Smooth muscle cell of the brain vasculature (primary cell): ENCODE measurements around the gene TMUB2.

Experiments used
- DNase-seq: peaks from one replicate; pipeline ENCODE4 v3.0.0-alpha.2; 2012; ENCODE audit warnings: low read depth, low spot score

Gene TMUB2

GRCh38 chr17:44176671-44177501 lies 9.9 kb upstream of the TMUB2 start:
- no peak for DNase-seq

DNA sequence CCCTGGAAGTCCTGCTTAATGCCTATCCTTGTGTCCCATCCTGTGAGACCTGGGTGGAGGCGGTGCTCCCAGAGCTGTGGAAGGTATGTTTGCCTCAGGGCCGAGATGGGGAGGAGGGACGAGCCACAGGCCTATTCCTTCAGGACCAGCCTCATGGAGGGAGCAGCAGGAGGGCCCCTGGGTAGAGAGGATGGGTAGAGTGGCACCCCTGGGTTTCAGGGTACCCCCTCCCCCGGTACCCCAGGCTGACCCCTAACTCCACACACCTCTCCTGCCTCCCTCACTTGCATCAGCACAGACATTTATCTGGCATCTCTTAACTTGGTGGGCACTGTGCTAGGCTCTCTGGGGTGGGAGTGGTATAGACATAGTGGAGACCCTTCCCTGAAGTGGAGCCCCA lies 9.1 kb upstream of the TMUB2 start:
- DNase-seq = no peak

DNA sequence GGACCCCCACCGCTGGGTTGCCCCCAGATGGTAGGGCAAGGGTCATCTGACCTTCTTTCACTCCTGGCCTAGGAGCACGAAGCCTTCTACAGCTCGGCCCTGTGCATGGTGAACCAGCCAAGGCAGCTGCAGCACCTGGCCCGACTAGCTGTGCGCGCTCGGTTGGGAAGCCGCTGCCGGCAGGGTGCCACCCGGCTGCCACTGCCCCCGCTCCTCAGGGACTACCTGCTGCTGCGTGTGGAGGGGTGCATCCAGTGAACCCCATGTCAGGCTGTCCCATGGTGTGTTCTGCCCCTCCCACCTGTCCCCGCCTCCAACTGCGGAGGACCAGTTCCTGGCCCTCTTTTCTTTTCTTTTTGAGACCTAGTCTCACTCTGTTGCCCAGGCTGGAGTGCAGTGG lies 8.6 kb upstream of the TMUB2 start:
- DNase-seq = no peak

DNA sequence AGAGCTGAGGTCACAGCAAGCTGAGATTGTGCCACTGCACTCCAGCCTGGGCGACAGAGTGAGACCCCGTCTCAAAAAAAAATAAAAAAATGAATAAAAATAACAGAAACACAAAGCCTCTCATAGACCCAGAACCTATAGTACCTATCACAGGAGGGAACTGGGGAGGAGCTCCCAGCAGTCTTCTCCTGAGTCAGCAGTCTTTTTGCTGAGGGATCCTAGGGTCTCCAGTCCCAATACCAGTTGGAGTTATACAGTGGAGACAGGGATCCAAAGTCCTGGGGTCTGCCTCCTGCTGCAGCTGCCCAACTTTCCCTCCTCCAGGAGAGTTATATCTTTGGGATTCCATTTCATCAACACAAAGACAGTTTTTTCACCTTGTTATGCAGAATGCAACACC lies 3.7 kb upstream of the TMUB2 start:
- DNase-seq = no peak

DNA sequence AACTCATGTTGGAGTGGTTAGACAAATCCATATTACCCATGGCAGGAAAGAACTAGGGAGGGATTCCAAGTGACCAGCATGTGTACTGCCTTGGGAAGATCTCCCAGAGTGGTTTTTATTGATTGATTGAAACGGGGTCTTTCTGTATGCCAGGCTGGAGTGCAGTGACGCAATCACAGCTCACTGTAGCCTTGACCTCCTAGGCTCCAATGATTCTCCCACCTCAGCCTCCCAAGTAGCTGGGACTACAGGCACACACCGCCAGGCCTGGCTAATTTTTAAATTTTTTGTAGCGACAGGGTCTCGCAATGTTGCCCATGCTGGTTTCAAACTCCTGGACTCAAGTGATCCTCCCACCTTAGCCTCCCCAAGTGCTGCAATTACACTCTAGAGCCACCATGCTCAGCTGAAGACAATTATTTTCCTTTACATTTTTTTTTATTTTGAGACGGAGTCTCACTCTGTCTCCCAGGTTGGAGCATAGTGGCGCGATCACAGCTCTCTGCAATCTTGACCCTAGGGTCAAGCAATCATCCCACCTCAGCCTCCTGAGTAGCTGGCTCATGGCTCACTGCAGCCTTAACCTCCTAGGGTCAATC lies 2.5 kb upstream of the TMUB2 start:
- DNase-seq = no peak

GRCh38 chr17:44187131-44187899 lies 543 bp downstream of the TMUB2 start:
- no peak for DNase-seq

GRCh38 chr17:44188576-44189403 lies 2.0 kb downstream of the TMUB2 start:
- DNase-seq = no peak

DNA sequence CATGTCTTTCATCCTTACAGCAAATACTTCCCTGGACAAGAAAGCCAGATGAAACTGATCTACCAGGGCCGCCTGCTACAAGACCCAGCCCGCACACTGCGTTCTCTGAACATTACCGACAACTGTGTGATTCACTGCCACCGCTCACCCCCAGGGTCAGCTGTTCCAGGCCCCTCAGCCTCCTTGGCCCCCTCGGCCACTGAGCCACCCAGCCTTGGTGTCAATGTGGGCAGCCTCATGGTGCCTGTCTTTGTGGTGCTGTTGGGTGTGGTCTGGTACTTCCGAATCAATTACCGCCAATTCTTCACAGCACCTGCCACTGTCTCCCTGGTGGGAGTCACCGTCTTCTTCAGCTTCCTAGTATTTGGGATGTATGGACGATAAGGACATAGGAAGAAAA lies 3.7 kb downstream of the TMUB2 start:
- no peak for DNase-seq

GRCh38 chr17:44191369-44191768 lies 4.6 kb downstream of the TMUB2 start:
- DNase-seq = no peak

DNA sequence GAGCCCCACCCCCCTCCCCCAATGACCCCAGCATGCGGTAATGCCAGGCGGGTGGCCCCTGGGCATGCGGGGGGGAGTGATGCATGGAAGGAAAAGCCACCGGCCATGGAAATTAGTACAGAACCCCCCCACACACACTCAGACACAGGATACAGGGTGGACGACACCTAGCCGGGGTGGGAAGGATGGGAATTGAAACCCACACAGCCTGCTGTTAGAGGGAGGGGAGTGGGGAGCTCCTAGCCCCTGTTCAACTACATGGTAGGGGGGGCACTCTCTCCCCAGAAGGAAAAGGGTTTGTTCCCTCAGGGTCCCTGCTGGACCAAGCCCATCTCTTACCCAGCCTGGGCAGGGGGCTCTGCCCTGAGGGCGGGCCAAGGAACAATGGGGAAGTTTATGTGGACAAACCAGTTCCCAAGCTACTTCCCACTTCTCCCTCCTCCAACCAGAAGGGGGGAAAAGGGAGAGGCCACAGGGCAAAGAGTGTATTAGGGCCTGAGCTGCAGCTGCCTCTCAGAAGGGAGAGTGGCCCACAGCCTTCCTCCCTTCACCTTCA lies 5.2 kb downstream of the TMUB2 start:
- DNase-seq = no peak

GRCh38 chr17:44192750-44193149 lies 6.0 kb downstream of the TMUB2 start:
- DNase-seq = no peak

DNA sequence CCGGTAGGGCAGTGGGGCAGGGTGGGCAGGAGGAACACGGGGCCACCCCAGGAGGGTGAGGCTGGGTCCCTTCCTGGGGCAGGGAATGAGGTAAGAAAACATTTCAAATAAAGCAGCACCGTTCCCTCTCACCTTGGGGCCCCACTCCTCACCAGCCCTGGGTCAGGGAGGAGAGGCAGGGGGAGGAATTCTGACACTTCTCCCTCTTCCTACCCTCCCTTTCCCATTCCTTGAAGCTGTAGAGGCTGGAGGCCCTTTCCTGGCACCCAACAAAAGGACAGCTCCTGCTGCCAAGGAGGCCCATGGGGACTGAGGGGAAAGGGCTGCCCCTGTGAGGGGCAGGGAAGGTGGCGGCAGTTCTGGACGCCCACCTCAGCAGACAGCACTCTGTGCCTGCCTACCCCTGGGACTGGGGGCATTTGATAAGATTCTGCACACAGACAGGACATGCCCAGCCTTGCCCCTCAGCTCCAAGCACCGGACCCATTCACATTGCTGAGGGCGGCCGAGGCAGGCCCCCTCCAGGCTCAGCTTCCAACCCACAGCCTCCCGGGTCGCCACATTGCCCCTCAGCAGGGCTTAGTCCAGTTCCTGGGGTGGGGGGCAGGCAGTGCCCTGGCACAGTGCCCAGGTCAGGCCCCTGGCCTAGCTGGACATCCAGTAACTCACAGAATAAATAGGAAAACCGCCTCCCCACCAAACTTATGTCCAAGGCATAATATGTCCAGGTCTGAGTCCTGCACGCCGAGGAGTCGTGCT lies 6.7 kb downstream of the TMUB2 start:
- DNase-seq = no peak

DNA sequence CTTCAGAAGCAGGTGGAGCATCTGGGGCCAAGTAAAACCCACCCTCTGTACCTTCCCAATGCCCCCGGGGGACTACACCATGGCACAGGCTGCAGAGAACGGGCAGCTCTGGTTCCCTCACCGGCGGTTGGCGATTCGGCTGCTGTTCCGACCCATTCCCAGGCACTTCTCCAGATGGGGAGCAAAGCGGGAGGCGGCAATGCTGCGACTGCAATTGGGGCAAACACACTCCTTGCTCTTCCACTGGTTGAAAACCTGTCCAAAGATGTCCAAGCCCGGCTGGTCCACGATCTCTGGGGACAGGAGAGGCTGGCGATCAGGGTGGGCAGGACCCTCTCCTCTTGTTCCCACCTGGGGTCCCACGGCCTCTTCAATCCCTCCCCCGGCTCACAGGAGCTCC lies 10.3 kb downstream of the TMUB2 start:
- no peak for DNase-seq

GRCh38 chr17:44197980-44198720 lies 11.4 kb downstream of the TMUB2 start:
- DNase-seq = no peak

GRCh38 chr17:44198721-44199552 lies 12.2 kb downstream of the TMUB2 start:
- no peak for DNase-seq

DNA sequence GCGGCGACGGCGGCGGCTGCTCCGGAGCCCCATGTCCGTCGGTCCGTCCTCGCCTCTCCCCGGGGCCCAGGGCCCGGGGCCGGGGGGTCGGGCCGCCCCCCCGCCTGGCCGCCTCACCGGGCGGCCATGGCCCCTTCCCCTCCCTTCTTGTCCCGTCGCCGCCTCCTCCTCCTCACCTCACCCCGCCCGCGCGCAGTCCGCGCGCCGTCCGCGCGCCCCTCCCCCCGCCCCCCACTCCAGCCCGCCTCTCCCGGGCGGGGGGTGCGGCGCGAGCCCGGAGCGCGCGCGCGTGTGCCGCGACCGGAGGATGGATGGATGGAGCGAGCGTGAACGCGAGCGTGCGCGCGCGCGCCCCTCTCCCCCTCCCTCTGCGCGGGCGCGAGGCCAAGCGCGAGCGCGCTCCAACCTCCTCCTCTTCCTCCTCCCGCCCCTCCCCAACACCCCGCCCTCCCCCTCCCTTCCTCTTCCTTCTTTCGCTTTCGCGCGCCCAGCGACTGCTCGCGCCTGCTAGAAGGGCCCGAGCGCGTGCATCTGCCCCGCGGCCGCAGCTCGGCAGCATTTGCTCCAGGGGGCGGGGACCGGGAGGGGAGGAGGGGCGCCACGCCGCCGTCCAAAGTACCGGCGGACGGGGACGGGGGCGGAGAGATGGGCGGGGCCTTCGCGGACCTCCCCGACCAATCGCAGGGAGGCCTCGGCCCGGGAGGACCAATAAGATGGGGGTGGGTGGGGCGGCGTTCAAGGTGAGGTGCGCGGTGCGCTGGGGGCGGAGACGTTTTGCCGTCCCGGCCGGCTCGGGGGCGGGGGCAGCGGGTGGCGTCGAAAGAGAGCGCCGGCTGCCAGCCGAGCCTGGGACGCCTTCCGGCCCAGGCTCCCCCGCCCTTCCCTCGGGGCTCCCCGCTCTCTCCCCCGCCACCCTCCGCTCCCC lies 13.0 kb downstream of the TMUB2 start, which contains the start of gene ATXN7L3:
TSS of gene ATXN7L3 (minus strand) at position 332 of the 925 bp plus-strand sequence. CDS start 1,814 bp downstream, outside the sequence.
- peak; percentile 95 for DNase-seq

DNA sequence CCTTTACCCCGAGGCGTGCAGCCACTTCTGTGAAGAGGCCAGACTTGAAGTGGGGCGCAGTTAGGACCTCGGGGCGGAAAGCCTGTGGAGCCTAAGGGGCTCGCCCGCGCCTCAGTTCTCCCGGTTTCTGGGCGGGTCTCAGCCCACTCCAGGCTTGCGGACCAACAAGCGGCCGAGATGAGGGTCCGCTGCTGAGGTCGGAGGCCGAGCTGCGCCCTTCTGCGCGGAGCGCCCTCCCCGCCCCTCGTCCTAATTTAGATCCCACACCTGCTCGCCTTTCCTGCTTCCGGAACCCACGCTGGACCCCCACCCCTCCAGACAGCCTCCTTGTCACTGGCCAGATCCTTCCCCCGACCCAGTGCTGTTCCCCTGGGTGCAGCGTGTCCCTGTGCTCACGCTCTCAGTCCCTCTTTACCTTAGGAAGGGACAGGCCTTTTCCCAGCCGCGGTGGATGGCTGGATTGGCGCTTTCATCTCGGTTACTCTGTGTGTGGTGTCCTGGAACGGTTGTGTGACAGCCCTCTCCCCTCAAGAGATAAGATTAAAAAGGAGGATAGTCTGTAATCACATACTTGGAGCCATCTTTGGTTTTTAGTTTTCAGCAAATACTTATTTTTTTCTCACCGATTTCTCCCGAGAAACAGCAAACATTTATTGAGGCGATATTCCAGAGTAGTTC lies 13.8 kb downstream of the TMUB2 start:
- no peak for DNase-seq
